Activated naive CD8-positive, alpha-beta T cell treated with anti-CD3 and anti-CD28 coated beads, Interleukin-2, amount 50 U/mL, for 16 hours (primary cell): Measurements from ENCODE around the gene ZKSCAN7.
"Not testable (repeated sequence)": the region's sequence is repeated elsewhere in the genome, so short reads cannot be mapped to it uniquely, and the experiment has no call there.

Experiments
- DNase-seq: peaks from one replicate; pipeline ENCODE4 v3.0.0-alpha.2; 2020; ENCODE audit warnings: low read depth, low spot score

ZKSCAN7 gene

DNA sequence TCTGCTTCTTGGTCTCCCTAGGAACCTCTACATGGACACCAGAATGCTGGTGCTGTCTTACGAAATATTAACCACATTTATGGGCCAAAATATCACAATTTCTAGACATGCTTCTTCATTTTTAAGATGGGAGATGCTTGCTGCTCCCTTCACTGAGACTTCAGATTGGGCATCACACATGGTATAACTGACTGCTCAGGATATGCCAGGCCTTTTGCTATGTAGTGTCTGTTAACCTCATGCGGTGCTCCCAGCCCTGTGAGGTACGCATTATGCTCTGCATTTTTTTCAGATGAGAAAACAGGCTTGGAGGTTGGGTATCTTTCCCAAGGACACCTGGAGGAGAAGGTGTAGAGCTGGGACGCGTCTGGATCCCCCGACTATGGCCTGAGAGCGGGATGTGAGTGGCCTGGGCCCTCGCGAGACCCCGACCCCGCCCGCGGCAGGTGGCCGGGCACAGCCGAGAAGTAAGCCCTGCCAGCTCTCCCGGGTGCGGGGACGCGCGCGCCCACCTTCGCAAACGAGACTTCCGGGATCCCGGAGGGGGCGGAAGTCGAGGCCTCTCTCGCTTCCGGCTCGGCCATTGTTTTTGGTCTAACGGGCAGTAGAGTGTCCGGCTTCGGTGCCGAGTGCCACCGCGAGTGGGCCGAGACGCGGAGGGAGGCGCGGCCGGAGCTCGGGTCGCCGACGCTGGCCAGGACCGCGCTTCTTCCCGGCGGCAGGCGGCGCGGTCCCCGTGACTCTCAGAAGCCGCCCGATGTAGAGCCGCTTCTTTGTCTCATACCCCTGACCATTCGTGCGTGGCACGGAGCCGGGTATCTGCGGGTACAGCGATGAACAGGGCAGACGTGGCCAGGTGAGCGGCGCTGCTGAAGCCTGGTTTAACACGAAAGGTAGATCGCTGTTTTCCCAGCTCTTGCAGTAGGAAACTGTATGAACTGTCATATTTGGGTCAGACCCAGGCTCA, at the start of gene ZKSCAN7:
TSS of gene ZKSCAN7 (plus strand) at position 568 of the 967 bp plus-strand sequence. CDS start 1,855 bp downstream, outside the sequence.
- DNase-seq = peak; percentile 33

DNA sequence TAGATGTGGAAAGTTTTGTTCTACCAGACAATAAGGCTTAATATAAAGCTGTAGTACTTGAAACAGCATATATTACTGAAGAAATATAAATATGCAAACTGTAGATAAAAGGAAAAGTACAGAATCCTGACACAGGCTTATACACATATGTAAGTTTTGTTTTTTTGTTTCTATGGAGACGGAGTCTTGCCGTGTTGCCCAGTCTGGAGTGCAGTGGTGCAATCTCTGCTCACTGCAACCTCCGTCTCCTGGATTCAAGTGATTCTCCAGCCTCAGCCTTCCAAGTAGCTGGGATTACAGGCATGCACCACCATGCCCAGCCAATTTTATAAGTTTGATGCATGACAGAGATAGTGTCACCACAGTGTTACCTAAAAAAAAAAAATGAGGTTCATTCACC, 48.4 kb upstream of the ZKSCAN7 start:
- DNase-seq = no peak

DNA sequence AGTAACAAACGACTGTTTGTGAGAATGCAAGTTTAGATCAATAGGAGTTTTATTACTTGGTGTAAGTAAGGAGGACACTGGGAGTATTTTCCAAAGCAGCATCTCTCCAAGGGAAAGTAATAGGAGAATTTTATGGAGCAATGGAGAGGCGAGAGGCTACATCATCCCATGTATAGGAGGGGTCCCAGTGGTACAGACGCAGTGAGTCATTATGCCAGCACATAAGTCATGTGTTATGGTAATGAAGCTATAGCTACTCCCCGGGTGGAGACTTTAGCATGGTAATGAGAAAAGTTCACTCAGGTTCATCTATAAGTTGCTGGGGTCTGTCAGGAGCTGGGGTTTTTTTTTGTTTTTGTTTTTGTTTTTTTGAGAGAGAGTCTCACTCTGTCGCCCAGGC, 48.0 kb upstream of the ZKSCAN7 start:
- DNase-seq = no peak

DNA sequence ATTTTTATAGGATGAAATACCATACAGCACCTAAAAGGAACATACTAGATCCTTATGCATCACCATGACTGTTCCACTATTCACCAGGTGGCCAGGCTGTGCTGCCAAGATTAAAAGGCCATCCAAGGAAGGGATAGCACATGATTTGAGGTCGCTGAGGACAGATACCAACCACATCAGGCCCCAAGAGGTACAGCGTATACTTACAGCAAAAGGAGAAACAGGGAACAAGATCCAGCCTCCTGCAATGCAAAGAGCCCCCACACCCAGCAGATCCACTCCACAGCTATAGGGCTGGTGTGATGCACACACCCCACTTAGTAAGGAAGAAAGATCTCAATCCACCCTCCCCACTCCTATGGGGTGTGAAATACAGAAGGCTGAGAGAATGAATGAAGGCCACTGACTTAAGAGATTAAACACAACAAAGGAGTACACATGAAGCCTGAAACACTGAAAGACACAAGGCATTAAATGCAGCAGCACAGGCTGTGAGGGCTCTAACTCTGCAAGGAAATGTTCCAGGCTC, 45.5 kb upstream of the ZKSCAN7 start:
- DNase-seq = no peak

DNA sequence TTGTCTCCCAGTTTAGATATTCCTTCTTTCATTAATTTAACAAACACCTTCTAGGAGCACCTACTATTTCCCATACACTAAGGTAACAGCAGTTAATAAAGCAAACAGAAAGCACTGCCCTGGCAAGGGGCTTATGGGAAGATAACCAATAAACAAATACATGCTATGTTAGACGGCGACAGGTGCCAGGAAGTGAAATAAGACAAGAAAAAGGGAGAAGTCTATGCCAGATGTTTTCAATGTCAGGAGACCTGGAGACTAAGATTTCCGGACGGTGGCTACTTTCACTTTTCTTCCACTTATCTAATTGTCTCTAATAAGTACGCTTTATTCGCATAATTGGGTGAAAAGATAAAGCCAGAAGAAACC, 45.0 kb upstream of the ZKSCAN7 start:
- DNase-seq = no peak

DNA sequence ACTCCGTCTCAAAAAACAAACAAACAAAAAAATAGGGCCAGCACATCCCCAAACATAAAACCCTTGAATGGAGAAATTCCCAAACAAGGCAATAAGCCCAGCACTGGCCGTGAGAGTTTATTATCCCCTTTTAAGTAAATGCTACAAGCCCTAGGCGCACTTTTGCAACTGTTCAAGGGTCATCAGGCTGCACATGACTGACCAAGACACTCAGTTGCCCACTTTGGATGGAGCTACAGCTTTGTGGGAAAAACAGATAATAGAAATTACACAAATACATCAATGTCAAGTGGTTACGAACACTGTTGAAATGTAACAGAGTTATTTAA, 43.8 kb upstream of the ZKSCAN7 start:
- DNase-seq = no peak

DNA sequence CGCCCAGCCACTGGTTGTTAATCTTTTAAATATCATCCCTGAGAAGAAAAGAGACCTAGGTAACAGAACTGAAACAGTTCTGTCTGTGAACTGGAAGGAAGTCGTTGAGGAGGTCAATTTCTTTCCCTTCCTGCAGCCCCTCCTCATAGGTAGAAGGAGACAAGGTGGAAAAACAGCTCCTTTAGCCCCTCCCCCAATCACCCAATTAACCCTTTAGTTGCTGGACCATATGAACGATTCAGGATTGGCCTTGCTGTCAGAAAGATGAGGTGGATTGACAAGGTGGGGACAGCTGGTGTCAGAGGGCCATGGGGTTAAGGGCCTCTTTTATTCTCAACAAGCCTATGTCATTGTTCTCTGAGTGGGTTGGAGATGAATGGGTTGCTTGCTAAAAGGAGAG, 41.5 kb upstream of the ZKSCAN7 start:
- no peak for DNase-seq

DNA sequence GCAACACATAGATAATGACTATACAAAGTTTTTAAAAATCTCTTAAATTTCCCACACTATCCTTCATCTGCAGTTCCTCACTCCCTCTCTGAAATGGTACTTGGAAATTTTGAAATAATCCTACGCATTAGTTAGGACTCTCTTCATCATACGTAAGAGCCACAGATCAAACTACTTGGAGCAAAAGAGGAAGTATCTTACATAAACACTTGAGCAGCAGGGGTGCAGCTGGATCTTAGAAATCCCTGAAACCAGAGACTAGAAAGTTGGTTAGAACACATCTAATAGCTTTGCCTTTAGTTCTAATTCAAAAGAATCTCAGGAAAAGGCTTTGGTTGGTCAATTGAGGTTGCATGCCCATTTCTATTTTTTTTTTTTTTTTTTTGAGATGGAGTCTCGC, 38.8 kb upstream of the ZKSCAN7 start:
- DNase-seq = no peak

DNA sequence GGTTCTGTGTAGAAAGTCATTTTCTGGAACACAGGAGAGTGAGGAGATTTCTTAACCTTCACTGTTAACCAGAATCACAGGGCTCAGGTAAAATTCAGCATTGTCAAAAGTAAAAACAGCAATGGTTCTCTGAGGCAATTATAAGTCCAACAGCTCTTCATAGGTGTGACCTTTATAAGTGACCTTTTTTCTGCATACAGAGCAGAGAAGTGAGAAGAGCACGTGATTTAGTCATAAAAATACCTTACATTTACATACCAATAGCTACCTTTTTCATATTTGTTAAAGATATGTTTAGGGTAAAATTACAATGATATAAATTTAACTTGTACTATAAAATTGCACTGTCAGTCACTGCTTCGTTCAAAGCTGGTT, 36.2 kb upstream of the ZKSCAN7 start:
- no peak for DNase-seq

DNA sequence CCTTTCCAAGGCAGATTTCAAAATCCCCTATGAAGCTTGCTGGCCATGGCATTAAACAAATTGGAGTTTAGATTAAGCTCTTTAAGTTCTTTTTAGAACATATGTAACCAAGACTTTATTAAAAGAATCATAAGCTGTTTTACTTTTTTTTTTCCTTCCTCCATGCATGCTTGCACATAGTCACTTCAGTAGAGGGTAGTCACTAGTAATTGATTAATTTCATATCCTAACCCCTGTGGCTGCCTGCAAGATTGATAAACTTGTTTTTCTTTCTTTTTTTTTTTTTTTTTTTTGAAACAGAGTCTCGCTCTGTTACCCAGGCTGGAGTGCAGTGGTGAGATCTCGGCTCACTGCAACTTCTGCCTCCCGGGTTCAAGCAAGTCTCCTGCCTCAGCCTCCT, 33.3 kb upstream of the ZKSCAN7 start:
- no peak for DNase-seq

DNA sequence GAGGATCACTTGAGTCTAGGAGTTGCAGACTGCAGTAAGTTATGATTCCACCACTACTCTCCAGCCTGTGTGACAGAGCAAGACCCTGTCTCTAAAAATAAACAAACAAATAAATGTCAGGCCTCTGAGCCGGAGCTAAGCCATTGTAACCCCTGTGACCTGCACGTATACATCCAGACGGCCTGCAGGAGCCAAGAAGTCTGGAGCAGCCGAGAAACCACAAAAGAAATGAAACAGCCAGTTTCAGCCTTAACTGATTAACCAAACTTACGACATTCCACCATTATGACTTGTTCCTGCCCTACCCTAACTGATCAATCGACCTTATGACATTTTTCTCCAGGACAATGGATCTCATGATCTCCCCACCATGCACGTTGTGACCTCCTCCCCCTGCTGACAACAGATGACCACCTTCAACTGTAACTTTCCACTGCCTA, 32.5 kb upstream of the ZKSCAN7 start:
- no peak for DNase-seq

DNA sequence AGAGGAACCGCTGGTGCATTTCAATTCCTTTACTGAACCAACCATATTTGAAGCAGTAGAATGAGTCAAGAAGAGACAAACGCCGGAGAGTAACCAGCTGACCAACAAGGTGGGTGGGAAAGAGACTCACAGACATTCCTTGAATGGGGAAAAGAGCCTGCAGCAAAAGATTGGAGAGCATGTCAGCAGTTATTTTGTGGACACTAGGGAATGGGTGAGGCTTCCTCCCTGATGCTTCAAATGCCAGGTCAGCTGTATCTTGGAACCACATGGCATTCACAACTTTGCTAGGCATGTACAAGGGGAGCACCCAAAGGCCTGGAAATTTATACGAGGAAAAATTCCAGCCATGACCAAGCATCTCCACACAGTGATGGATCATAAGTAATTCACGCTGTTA, 29.9 kb upstream of the ZKSCAN7 start:
- DNase-seq = no peak

DNA sequence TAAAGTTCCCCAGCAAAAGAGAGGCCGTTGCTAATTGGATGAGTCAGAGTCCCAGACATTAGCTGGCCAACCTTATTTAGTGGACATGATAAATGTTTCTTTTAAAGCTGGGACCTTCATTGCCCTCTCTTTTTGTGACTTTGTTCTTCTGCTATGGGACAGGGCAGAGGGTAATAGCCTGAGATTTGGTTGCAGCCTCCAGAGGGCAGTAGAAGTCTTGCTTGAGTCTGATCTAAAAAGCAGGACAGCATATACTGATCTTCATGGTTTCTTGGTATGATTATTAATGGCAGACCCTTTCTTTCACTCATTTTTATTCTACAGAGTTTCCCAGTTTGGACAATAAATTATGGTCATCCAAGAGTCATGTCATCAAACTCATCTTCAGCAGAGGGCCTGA, 25.1 kb upstream of the ZKSCAN7 start:
- no peak for DNase-seq

DNA sequence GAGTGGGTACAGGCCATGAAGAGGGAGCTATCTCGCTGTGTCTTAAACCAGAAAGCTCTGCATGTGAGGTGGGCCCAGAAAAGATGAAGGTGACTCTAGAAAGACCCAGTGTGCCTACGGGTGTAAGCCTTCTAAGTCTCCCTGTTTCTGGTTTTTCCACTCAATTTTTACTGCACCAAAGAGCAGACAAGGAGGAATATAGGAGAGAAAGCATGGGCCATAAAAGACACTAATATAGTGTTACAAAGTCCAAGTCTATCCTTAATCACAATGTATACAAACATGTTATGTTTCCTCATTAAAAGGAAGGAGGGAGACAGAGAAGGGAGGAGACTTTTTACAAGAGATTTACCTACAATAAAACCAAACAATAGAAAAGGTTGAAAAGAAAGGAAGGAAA, 24.1 kb upstream of the ZKSCAN7 start:
- no peak for DNase-seq

DNA sequence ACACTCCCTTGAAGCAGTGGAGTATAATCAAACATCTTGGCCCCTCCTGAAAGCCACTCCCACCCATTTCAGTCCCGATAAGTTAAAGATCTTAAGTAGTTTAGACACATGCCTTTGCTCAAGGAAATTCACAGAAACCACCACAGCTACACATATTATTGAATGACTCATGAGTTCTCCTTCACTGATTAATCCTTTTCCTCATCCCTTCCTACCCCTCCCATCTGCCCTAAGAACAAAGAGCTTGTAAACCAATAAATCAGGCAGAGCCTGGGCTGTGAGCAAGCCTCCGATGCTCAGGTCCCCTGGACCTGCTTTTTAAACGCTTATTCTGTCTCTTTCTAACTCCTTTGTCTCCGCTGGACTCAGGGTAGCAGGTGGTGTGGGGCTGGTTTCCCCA, 20.3 kb upstream of the ZKSCAN7 start:
- not testable (repeated sequence) for DNase-seq

DNA sequence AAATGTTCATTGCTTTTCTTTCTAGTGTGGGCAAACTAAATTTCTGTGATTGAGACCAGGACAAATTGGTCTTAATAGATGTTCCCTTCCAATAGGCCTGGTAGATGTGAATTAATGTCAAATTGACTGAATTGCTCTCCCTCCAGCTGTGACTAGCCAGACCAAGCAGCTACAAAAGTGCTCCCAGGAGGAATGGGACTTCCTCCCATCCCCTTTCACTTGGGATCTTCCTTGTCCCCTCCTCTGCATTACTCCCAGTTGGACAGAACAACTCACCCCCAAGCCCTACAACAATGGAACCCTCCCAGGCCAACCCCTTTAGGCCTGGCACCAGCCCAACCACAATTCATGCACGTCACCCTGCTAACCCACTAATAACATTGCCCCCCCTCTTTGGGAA, 19.6 kb upstream of the ZKSCAN7 start:
- no peak for DNase-seq

DNA sequence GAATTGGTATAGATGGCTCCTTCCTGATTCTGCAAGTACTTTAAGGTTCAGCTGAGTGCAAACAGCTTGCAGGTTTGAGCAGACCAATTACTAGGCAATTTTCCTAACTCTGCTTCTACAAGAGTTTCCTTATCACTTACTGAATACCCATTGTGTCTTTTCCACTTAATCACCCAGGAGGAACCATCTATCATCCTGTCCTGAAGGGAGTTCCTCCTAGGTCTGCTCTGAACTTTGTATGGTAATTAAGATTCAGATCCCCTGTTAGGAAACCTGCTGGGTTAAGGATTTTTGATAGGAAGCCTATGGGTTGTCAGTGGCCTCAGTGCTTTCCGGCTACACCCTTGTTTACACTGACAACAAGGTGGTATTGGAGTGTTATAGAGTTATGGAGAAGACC, 10.2 kb upstream of the ZKSCAN7 start:
- not testable (repeated sequence) for DNase-seq

DNA sequence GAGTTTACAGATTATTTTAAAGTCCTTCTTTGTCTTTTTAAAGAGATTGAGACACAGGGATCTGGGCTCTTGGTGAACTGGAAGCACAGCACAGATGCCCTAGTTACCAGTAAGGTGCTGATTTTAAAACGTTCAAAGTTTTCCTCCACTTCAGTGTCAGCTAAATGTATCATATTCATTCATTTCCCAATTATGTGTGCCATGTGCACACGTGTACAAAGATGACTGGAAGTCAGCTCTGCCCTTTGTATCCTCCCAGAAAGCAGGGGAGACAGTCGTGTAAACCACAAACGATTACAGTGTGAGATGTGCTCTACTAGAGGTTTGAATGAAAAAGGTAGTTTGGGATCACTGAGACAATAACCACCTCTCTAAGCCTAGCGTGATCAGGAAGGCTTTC, 730 bp downstream of the ZKSCAN7 start:
- no peak for DNase-seq

DNA sequence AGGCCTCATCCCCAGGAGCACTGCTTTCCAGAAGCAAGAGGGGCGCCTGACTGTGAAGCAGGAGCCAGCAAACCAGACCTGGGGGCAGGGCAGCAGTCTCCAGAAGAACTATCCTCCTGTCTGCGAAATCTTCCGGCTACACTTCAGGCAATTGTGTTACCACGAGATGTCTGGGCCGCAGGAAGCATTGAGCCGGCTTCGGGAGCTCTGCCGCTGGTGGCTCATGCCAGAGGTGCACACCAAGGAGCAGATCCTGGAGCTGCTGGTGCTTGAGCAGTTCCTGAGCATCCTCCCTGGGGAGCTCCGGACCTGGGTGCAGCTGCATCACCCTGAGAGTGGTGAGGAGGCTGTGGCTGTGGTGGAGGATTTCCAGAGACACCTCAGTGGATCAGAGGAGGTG, 2.1 kb downstream of the ZKSCAN7 start:
- DNase-seq = no peak

DNA sequence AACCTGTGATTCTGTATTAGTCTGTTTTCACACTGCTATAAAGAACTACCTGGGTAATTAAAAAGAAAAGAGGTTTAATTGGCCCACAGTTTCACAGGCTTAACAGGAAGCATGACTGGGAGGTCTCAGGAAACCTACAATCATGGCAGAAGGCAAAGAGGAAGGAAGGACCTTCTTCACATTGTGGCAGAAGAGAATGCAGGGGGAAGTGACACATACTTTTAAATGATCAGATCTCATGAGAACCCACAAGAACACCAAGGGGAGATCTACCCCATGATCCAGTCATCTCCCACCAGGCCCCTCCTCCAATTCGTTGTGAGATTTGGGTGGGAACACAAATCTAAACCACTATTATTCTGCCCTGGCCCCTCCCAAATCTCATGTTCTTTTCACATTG, 6.1 kb downstream of the ZKSCAN7 start:
- DNase-seq = no peak

DNA sequence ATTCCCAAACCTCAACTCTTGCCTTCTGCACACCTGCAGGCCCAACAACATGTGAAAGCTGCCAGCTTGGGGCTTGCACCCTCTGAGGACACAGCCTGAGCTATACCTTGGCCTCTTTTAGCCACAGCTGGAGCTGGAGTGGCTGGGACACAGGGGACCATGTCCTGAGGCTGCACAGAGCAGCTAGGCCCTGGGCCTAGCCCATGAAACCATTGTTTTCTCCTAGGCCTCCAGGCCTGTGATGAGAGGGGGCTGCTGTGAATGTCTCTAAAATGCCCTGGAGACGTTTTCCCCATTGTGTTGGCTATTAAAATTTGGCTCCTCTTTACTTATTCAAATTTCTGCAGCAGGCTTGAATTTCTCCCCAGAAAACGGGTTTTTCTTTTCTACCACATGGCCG, 7.2 kb downstream of the ZKSCAN7 start:
- no peak for DNase-seq

DNA sequence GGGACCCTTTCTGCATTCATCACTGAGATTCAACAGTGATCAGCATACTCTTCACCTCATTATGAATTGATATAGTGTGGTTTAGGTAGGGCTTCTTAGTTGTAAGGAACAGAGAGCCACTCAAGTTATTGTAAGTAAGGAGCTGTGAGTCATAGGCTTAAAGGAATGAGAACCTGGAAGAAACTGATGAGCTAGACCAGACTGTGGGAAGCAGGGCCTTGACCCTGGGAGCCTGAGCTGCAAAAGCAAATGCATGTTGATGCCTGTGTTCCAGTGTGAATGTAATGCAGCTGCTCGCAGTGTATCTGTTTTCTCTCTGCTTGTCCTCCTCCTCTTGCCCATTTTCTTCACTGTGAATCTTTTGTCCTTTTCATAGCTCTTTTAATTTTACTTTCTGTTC, 13.6 kb downstream of the ZKSCAN7 start:
- no peak for DNase-seq

DNA sequence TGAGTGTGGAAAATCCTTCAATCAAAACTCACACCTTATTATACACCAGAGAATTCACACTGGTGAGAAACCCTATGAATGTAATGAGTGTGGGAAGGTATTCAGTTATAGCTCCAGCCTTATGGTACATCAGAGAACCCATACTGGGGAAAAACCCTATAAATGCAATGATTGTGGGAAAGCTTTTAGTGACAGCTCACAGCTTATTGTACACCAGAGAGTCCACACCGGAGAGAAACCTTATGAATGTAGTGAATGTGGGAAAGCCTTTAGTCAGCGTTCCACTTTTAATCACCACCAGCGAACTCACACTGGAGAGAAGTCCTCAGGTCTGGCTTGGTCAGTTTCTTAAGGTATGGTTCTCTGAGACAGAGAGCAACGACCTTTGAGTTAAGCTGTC, 16.0 kb downstream of the ZKSCAN7 start:
- DNase-seq = no peak

DNA sequence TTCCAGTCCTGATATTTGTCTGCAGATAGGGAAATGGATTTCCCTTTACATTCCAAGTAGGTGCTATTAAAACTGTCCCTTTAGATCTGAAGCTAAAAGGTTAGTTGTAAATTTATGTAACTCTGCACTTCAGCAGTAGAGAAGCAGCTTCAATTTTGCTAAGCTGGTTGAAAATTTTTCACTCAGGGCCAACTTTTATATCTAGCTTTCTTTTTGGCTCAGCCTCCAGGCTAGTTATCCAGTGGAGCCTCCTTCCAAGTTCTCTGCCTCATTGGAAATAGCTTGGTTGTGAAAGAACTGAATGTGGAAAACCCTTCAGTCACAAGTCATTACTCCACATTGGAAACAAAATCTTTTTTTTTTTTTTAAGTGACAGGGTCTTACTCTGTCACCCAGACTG, 21.6 kb downstream of the ZKSCAN7 start:
- DNase-seq = no peak
